Suprapubic skin (tissue), 3 donors: ENCODE measurements around the gene UGGT2.

ENCODE experiments used
- CTCF ChIP-seq, 2 donors: fragments of 200-600 bp in 1 of 2; fragments of 450-650 bp in 1 of 2; sonication (generic) in 1 of 2; IDR thresholded peaks; one replicate each; pipeline ENCODE4 v1.5.1; 2016 to 2019; ENCODE audit warnings: antibody characterized with exemption in 2 of 2, mild to moderate bottlenecking in 1 of 2, moderate library complexity in 1 of 2
- EP300 ChIP-seq: sonication (generic); formaldehyde crosslinking; IDR thresholded peaks from one replicate; pipeline ENCODE4 v1.6.1; 2017; ENCODE audit warnings: antibody characterized with exemption
- POLR2A ChIP-seq, 2 donors: fragments of 450-650 bp; IDR thresholded peaks; one replicate each; pipeline ENCODE4 v1.6.1; 2017; ENCODE audit warnings: antibody characterized with exemption in 2 of 2, mild to moderate bottlenecking in 2 of 2, moderate library complexity in 2 of 2

GRCh38 chr13:95861296-95861695 lies 191.9 kb downstream of the UGGT2 start:
- TF ChIP-seq CTCF (IDR thresholded peaks at IDR 0.05): no peak
- no peak for TF ChIP-seq POLR2A (IDR thresholded peaks at IDR 0.05)
- TF ChIP-seq EP300: no peak
